Testis (tissue), 2 donors: ENCODE measurements around the gene ATP7B.

Experiments
- POLR2A ChIP-seq: fragments of 450-650 bp; IDR thresholded peaks from one replicate; pipeline ENCODE4 v1.6.1; 2017; ENCODE audit warnings: antibody characterized with exemption, mild to moderate bottlenecking, moderate library complexity
- TF ChIP-seq, protein P1 (sequence below), 3 experiments: fragments of 450-650 bp in 2 of 3; fragments of 200-600 bp in 1 of 3; sonication (generic) in 1 of 3; IDR thresholded peaks; one replicate each; pipeline ENCODE4 v1.5.1; 2016 to 2019; ENCODE audit warnings: antibody characterized with exemption in 3 of 3, mild to moderate bottlenecking in 2 of 3, moderate library complexity in 1 of 3

DNA sequence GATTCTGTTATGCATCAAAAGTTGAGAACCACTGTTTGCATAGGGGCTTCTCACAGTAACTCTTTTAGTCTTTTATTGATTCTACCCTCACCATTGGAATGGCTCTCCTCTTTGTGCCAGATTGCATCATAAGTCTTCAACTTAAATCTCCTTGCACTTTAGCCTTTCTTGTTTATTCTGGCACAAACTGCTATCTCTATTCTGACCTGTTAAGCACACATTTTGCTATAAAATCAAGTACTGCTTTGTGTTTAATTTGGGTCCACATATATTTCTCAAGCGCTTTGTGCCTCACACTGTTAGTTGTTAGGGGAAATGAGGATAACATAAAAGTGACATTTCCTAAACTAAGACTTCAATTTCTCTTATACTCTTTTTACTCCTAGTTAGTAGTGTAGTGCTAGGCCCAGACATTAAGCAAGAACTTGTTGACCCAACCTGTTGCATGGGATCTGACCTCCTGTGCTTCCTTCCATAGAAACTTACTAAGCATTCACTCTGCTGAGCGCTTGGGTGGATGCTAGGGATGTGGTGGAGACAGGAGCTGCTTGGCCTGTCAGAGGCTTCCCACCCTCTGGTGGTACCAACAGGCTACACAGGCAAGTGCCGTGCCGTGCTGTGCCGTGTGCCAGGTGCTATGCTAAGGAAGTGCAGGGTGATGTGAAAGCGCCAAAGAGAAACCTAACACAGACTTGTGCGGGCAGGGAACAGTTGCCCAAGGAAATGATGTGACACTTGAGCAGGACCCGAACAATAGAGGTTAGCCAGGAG lies 14.4 kb upstream of the ATP7B start:
- TF ChIP-seq, protein P1, sequence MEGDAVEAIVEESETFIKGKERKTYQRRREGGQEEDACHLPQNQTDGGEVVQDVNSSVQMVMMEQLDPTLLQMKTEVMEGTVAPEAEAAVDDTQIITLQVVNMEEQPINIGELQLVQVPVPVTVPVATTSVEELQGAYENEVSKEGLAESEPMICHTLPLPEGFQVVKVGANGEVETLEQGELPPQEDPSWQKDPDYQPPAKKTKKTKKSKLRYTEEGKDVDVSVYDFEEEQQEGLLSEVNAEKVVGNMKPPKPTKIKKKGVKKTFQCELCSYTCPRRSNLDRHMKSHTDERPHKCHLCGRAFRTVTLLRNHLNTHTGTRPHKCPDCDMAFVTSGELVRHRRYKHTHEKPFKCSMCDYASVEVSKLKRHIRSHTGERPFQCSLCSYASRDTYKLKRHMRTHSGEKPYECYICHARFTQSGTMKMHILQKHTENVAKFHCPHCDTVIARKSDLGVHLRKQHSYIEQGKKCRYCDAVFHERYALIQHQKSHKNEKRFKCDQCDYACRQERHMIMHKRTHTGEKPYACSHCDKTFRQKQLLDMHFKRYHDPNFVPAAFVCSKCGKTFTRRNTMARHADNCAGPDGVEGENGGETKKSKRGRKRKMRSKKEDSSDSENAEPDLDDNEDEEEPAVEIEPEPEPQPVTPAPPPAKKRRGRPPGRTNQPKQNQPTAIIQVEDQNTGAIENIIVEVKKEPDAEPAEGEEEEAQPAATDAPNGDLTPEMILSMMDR (IDR thresholded peaks at IDR 0.05) = no peak
- no peak for TF ChIP-seq POLR2A
